Upper lobe of right lung (tissue), 1 donor: ENCODE results near the gene NPAS1. TPM values are rescaled to one million over a fixed set of nuclear protein-coding genes. Genes with fewer than 3 reads are reported as not detected.
"Not testable (repeated sequence)": the region's sequence is repeated elsewhere in the genome, so short reads cannot be mapped to it uniquely, and the experiment has no call there.

Experiments used
- ATAC-seq: fragments of 200-7000 bp; cut with Tn5 transposase; one replicate; pipeline ENCODE4 v1.9.1; 2020; ENCODE audit warnings: mild to moderate bottlenecking, moderate library complexity
- DNase-seq: peaks from one replicate; pipeline ENCODE4 v3.0.0-alpha.2; 2020
- H3K27ac ChIP-seq: fragments of 200-600 bp; one replicate; pipeline ENCODE4 v1.8.0; 2022
- H3K27me3 ChIP-seq: fragments of 200-600 bp; one replicate; pipeline ENCODE4 v1.8.0; 2022; ENCODE audit warnings: mild to moderate bottlenecking
- H3K36me3 ChIP-seq: fragments of 200-600 bp; one replicate; pipeline ENCODE4 v1.8.0; 2022
- H3K4me1 ChIP-seq: fragments of 200-600 bp; one replicate; pipeline ENCODE4 v1.8.0; 2022
- H3K4me3 ChIP-seq: fragments of 200-600 bp; one replicate; pipeline ENCODE4 v1.8.0; 2022; ENCODE audit warnings: mild to moderate bottlenecking
- H3K9me3 ChIP-seq: fragments of 200-600 bp; one replicate; pipeline ENCODE4 v1.8.0; 2022
- intact Hi-C: fragments of 100-400 bp; cut with DNase I; formaldehyde crosslinking; loops from one replicate; pipeline ENCODE4 v1.11.0; 2022
- total RNA-seq: library from RNA; stranded (reverse); fragmentation: NEBNext Ultra II Directional; extraction: Animal tissue kit (Norgen Biotek cat#: 25700); gene quantifications from one replicate; pipeline ENCODE4 v1.2.1, GENCODE V29; 2021
- TF ChIP-seq, protein P1 (sequence below): fragments of 200-600 bp; IDR thresholded peaks from one replicate; pipeline ENCODE4 v1.8.0; 2022; ENCODE audit warnings: antibody characterized with exemption
- donor health status: DM: no; HTN: yes; CAD: no; lungs with severe emphysema.

Gene NPAS1
- total RNA-seq, 1 donor from 2014 or later: 1.3 TPM

- Histone ChIP-seq H3K4me1 (peaks cover 5% of the 10 kb centered on the region), H3K27ac (no peak overlapping the region), H3K27me3 (peaks cover 4% of the 10 kb centered on the region), H3K4me3 (no peak overlapping the region), H3K9me3 (no peaks in the 10 kb centered on the region), H3K36me3 (no peaks in the 10 kb centered on the region)
- ATAC-seq: no peak
- TF ChIP-seq, protein P1, sequence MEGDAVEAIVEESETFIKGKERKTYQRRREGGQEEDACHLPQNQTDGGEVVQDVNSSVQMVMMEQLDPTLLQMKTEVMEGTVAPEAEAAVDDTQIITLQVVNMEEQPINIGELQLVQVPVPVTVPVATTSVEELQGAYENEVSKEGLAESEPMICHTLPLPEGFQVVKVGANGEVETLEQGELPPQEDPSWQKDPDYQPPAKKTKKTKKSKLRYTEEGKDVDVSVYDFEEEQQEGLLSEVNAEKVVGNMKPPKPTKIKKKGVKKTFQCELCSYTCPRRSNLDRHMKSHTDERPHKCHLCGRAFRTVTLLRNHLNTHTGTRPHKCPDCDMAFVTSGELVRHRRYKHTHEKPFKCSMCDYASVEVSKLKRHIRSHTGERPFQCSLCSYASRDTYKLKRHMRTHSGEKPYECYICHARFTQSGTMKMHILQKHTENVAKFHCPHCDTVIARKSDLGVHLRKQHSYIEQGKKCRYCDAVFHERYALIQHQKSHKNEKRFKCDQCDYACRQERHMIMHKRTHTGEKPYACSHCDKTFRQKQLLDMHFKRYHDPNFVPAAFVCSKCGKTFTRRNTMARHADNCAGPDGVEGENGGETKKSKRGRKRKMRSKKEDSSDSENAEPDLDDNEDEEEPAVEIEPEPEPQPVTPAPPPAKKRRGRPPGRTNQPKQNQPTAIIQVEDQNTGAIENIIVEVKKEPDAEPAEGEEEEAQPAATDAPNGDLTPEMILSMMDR: no peak
- intact Hi-C loops: no loop called here
- no peak for DNase-seq
These were observed 13.1 kb upstream of the NPAS1 start for GRCh38 chr19:47006496-47006895.

- H3K27me3 ChIP-seq, H3K4me1 ChIP-seq, DNase-seq, H3K4me3 ChIP-seq, ATAC-seq, H3K36me3 ChIP-seq, H3K27ac ChIP-seq, H3K9me3 ChIP-seq, intact Hi-C loops: not testable (repeated sequence)
These were observed 9.1 kb upstream of the NPAS1 start for GRCh38 chr19:47010549-47010948.

DNA sequence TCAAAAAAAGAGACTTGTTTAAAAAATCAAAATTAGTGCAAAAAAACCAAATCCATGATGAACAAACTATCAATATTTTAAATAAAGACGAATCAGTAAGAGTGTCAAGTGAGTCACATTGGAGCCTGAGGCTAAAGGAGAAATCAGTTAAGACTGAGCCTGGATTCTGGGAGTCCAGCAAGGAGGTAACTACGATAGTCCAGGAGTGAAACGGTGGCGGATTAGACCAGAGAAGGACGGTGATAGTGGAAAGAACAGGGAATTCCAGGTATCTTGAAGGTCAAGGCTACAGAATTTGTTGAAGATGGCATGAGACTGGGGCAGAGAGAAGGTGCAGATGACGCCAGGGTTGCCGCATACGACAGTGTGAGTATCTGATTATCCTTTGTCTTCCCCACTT is 7.0 kb upstream of the NPAS1 start:
- H3K27ac ChIP-seq: no peak overlapping the region

DNA sequence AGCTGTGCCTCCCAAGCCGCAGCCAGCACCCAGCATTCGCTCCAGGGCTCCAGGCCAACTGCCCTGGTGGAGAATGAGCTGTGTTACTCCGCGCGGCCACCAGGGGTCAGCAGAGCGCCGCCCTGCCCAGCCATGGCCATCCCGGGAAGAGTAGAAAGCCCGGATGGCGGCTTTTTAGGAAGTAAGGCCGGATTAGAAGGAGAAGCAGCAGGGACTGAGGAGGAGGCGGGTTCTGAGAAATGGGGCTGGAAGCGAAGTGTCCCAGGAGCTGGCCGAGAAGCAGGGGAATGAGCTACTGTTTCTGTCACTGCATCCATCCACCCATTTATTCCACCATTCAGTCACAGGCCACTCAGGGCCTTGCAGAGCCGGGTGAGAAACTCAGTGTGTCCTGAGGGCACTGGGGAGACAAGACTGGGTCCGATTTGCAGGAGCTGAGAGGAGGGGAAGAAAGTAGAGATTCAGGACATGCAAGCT is 6.6 kb upstream of the NPAS1 start:
- intact Hi-C loops: no loop called here
- Histone ChIP-seq H3K27me3 (no peaks in the 10 kb centered on the region), H3K36me3 (no peaks in the 10 kb centered on the region), H3K4me3 (no peak overlapping the region), H3K4me1 (no peaks in the 10 kb centered on the region), H3K9me3 (no peaks in the 10 kb centered on the region), H3K27ac (no peak overlapping the region)
- ATAC-seq: peak; percentile 99
- TF ChIP-seq, protein P1: peak; percentile 99
- peak; percentile 90 for DNase-seq

More for the DNA sequence above, 7.0 kb upstream of the NPAS1 start:
- intact Hi-C loops: no loop called here
- no peak overlapping the region for H3K4me3 ChIP-seq
- H3K36me3 ChIP-seq: no peaks in the 10 kb centered on the region
- ATAC-seq (no peak), DNase-seq (no peak)
- H3K4me1 ChIP-seq: no peaks in the 10 kb centered on the region
- H3K9me3 ChIP-seq: no peaks in the 10 kb centered on the region
- H3K27me3 ChIP-seq: no peaks in the 10 kb centered on the region
- TF ChIP-seq, protein P1: no peak

GRCh38 chr19:47018923-47019322 is 714 bp upstream of the NPAS1 start:
- H3K36me3 ChIP-seq: no peaks in the 10 kb centered on the region
- no peaks in the 10 kb centered on the region for H3K9me3 ChIP-seq
- ATAC-seq: no peak
- TF ChIP-seq, protein P1: no peak
- intact Hi-C loops: no loop called here
- H3K4me3 ChIP-seq: no peak overlapping the region
- no peak overlapping the region for H3K27ac ChIP-seq
- DNase-seq: no peak
- peaks cover 51% of the 10 kb centered on the region for H3K27me3 ChIP-seq
- H3K4me1 ChIP-seq: peaks cover 14% of the 10 kb centered on the region

DNA sequence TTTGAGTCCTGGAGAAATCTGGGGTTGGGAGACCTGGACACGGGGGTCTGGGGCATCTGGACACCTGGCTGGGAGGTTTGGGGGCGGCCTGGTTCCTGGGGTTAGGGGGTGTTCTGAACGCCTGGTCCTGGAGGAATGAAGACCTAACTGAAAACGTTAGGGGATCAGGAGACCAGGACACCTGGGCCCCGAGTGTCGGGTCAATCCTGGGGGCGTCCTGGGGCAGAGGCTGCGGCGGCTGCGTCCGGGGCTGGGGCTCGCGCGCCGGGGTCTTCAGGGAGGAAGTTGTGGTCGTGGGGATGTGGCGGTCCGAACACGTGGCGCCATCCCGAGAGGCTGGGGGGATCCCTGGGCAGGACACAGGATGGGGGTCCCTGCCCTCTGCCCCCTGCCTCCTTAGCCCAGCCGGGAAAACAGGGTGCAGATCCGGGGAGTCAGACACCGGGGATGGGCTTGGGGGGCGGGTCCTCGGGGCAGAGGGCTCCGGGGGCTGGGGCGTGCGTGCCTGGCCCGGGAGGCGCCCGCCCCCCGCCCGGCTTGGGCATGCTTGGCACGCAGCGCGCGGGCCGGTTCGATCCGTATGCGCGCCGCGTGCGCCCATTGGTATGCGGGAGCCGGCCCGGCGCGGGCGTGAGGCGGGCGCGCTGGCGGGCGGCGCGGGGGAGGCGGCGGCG is 632 bp downstream of the NPAS1 start:
- ATAC-seq (no peak), DNase-seq (no peak)
- H3K27me3 ChIP-seq: peaks cover 64% of the 10 kb centered on the region
- H3K4me3 ChIP-seq: no peak overlapping the region
- no peak overlapping the region for H3K27ac ChIP-seq
- H3K9me3 ChIP-seq: no peaks in the 10 kb centered on the region
- H3K4me1 ChIP-seq: peaks cover 14% of the 10 kb centered on the region
- no peaks in the 10 kb centered on the region for H3K36me3 ChIP-seq
- TF ChIP-seq, protein P1: no peak
- intact Hi-C loops: no loop called here
